ENCODE measurements around the gene HSPA12B. TPM values are rescaled to one million over a fixed set of nuclear protein-coding genes. Genes with fewer than 3 reads are reported as not detected.

Gene HSPA12B
- total RNA-seq = under 0.01 TPM in 1 of 2 replicates, not detected in the other

GRCh38 chr20:3732327-3733118 is at the start of gene HSPA12B:
HSPA12B (plus strand) TSS chr20:3732685; CDS start chr20:3738675, 5,990 bp downstream.

GRCh38 chr20:3712279-3712873 is 20.1 kb upstream of the HSPA12B start, which contains the start of gene SIGLEC1:
SIGLEC1 (minus strand) TSS chr20:3712600; CDS start chr20:3707128, 5,472 bp downstream.

GRCh38 chr20:3767427-3768341 is 35.2 kb downstream of the HSPA12B start, which contains the start of gene ADISSP:
ADISSP (minus strand) TSS chr20:3767753; CDS start chr20:3760100, 7,653 bp downstream.

GRCh38 chr20:3781153-3781910 is 48.8 kb downstream of the HSPA12B start, which contains the start of gene SPEF1:
SPEF1 (minus strand) TSS chr20:3781448; CDS start chr20:3781287, 161 bp downstream.

GRCh38 chr20:3786665-3787323 is 54.3 kb downstream of the HSPA12B start, which contains the start of gene CENPB:
CENPB (minus strand) TSS chr20:3786740; CDS start chr20:3786483, 257 bp downstream.

GRCh38 chr20:3795511-3796468 is 63.3 kb downstream of the HSPA12B start, which contains the start of gene CDC25B:
CDC25B (plus strand) TSS chr20:3796310; CDS start chr20:3796532, 222 bp downstream.

Other genes starting within 250 kb of the HSPA12B start
- gene GFRA4, start 69.3 kb upstream of the HSPA12B start, total RNA-seq = not detected in 2 replicates
- gene ADAM33, start 50.7 kb upstream of the HSPA12B start, total RNA-seq = 11.4 and 19.5 TPM in 2 replicates
- under 0.01 TPM in 2 replicates for gene SIGLEC1, start 20.1 kb upstream of the HSPA12B start, total RNA-seq
- gene ADISSP, start 35.1 kb downstream of the HSPA12B start, total RNA-seq = 13.8 and 31.2 TPM in 2 replicates
- gene SPEF1, start 48.8 kb downstream of the HSPA12B start, total RNA-seq = 0.14 and 0.22 TPM in 2 replicates
- gene CENPB, start 54.1 kb downstream of the HSPA12B start, total RNA-seq = 105 and 150 TPM in 2 replicates
- 70.7 and 92.6 TPM in 2 replicates for gene CDC25B, start 63.6 kb downstream of the HSPA12B start, total RNA-seq
- 24.9 and 33.6 TPM in 2 replicates for gene AP5S1, start 87.9 kb downstream of the HSPA12B start, total RNA-seq
- 23.2 and 42.4 TPM in 2 replicates for gene MAVS, start 114.1 kb downstream of the HSPA12B start, total RNA-seq
- gene PANK2, start 156.7 kb downstream of the HSPA12B start, total RNA-seq = 50.3 and 67.0 TPM in 2 replicates

Data from placental pericyte (primary cell).